IPS DF 4.7 (cell line): Measurements from ENCODE around the gene RAB6C.
"Not testable (repeated sequence)": the region's sequence is repeated elsewhere in the genome, so short reads cannot be mapped to it uniquely, and the experiment has no call there.

Experiments used
- DNase-seq: peaks from one replicate; pipeline ENCODE4 v3.0.0-alpha.2; 2013; ENCODE audit warnings: low spot score; ENCODE audit errors: extremely low read depth

Gene RAB6C

DNA sequence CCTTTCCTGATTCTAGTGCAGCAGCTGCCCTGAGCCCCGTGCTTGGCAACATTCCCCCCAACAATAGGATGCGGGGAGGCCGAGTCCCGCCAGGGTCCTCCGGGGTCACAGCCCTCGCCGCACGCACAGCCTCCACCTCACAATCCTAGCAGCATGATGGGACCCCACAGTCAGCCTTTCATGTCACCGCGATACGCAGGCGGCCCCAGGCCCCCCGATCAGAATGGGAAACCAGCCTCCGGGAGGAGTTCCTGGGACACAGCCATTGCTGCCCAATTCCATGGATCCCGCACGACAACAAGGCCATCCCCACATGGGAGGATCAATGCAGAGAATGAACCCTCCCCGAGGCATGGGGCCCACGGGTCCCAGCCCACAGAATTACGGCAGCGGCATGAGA is 13.7 kb downstream of the RAB6C start:
- DNase-seq, result not testable (repeated sequence)

DNA sequence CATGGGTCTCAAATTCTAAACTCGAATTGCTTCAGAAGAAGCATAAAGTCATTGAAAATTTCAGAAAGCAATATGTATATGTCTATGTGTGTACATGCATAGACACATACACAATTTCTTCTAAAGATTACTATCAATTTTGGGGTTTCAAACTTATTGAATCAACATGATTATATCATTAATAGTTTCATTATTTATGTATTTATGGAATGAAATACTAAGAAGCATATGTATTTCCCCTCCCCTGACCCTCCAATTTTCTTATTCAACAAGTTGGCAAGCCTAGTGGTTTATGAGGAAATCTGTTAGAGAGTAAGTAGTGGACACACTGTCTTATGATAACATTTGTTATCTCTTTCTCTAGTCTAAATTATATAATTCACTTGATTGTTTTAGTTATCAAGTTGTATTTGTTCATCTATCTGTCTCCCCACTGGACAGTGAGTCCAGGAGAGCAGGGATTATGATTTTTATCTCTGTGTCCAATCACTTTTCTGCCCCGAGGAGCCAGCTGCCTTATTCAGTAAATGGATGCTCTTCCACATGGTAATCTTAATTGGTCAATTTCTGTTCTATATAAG is 17.3 kb downstream of the RAB6C start:
- DNase-seq, result not testable (repeated sequence)

DNA sequence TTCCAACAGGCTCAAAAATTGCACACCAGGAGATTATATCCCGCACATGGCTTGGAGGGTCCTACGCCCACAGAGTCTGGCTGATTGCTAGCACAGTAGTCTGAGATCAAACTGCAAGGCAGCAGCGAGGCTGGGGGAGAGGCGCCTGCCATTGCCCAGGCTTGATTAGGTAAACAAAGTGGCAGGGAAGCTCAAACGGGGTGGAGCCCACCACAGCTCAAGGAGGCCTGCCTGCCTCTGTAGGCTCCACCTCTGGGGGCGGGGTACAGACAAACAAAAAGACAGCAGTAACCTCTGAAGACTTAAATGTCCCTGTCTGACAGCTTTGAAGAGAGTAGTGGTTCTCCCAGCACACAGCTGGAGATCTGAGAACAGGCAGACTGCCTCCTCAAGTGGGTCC is 19.3 kb downstream of the RAB6C start:
- DNase-seq, result not testable (repeated sequence)

DNA sequence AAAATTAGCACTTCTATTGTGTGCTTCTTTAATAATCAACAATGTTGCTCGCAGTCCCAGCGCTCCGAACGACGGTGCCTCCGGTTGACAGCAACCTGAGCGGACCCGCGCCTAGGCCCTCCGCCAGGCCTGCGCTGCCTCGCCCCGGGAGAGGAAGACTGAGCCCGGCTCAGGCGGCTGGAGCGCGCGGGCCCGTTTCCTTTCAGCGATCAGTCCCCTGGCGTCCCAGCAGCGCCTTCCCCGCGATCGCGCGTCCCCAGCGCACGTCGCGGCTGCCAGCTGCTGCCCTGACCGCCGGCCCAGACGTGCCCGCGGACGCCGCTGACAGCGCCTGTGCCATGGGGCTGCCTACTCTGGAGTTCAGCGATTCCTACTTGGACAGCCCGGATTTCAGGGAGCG is 26.4 kb downstream of the RAB6C start:
- not testable (repeated sequence) for DNase-seq

DNA sequence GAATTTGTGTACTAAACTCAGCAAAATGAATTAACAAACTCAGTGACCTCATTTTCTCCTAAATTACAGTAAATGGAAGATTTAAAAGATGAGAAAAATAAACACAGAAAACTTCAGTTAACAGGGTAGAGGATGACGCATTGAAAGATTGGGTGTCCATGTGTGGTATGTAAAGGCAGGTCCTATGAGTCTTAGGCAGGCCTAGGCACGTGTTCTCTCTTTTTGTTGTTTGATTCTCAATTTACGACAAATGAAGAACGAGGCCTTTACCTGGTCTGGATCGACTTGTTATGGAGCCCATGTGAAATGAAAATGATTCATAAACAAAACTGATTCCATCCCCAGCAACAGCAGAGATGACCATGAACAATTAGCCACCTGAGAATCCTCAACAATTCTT is 37.2 kb downstream of the RAB6C start:
- DNase-seq, result not testable (repeated sequence)

DNA sequence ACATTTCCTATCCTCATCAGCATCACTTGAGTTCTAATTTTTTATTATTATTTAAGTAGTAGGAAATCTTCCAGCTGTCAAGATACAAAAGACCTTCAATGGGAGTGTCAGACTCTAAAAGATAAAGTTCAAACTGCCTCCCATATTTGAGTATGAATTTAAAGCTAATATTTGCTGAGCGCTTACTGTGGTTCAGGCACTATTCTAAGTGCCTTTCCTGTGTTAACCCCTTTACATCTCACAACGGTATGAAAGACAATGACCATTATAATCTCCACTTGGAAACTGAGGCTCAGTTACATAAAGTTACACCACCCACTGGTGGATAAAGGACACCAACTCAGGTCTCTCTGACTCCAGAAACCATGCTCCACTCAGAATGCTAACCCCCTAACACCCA is 39.9 kb downstream of the RAB6C start:
- DNase-seq, result no peak

DNA sequence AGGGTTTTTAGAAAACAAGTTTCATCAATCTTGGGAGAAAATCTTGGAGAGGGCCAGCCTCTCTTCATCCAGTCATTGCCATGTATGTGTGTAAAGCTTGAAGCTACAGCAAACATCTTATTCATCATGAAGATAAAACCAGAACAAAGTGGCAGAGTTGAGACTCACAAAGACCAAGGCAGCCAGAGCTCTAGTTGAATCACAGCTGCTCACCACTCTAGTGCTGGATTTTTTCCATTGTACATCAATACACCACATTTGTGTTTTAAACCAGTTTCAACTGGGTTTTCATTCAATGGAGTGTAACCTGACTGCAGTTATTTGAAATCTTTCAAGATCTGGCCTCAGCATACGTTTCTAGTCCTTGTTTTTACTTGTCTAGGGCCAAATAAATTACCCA is 40.6 kb downstream of the RAB6C start:
- not testable (repeated sequence) for DNase-seq

DNA sequence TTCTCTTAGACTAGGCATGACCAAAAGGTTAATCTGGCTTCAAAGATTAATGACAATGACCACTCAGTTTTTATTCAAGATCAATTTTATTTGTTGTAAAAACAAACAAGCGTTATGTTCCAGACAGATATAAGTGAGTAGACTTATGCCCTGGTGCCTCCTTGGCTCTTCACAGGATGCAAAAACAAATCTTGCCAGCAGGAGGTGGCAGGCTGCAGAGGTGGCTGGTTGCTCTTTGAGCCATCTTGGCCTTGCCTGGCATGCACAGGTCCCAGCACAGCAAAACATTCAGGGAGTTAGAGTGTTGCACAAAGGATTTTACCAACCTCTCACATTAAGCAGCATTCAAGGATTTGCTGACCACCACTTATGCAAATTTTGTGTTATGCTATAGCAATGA is 46.5 kb downstream of the RAB6C start:
- DNase-seq, result not testable (repeated sequence)
